Activated CD4-positive, alpha-beta memory T cell treated with anti-CD3 and anti-CD28 coated beads for 36 hours (primary cell): ENCODE data around the gene GPATCH2. TPM values are rescaled to one million over a fixed set of nuclear protein-coding genes. Genes with fewer than 3 reads are reported as not detected.
A peak's percentile ranks its signal among the peaks of the same experiment; 100 is the strongest.

Source experiments
- CTCF ChIA-PET: fragments of 350-600 bp; sonication (Branson Sonifier 250); formaldehyde crosslinking; loops from one replicate; lab custom pipeline; 2021; ENCODE audit warnings: antibody characterized with exemption, inconsistent platforms; lab: Charles Lee
- POLR2A ChIA-PET: fragments of 350-600 bp; sonication (Branson Sonifier 250); formaldehyde crosslinking; loops from one replicate; lab custom pipeline; 2021; ENCODE audit warnings: antibody characterized with exemption; lab: Charles Lee
- DNase-seq: peaks from one replicate; pipeline ENCODE4 v3.0.0-alpha.2; 2020
- H3K27ac Mint-ChIP-seq: one replicate; pipeline ENCODE4 v1.8.0; 2021; ENCODE audit warnings: mixed read lengths
- H3K27me3 Mint-ChIP-seq: one replicate; pipeline ENCODE4 v1.8.0; 2021; ENCODE audit warnings: mixed read lengths
- H3K36me3 Mint-ChIP-seq: one replicate; pipeline ENCODE4 v1.8.0; 2021; ENCODE audit warnings: mixed read lengths
- H3K4me1 Mint-ChIP-seq: one replicate; pipeline ENCODE4 v1.8.0; 2021; ENCODE audit warnings: low read depth, mixed read lengths
- H3K4me3 Mint-ChIP-seq: one replicate; pipeline ENCODE4 v1.8.0; 2021; ENCODE audit warnings: mild to moderate bottlenecking, mixed read lengths
- H3K9me3 Mint-ChIP-seq: one replicate; pipeline ENCODE4 v1.8.0; 2021; ENCODE audit warnings: mixed read lengths
- intact Hi-C: fragments of 100-400 bp; cut with micrococcal nuclease; formaldehyde crosslinking; loops from one replicate; pipeline ENCODE4 v1.15.1; 2023
- total RNA-seq, 2 experiments: library from RNA; stranded (reverse); gene quantifications; one replicate each; pipeline ENCODE4 v1.2.3, GENCODE V29; 2021

GPATCH2 gene
- total RNA-seq, 2 experiments from 2014 or later = 7.8 to 7.9 TPM

GRCh38 chr1:217521317-217521716 is 109.6 kb downstream of the GPATCH2 start:
- Mint-ChIP-seq H3K27me3 (no peaks in the 10 kb centered on the region), H3K27ac (no peak overlapping the region), H3K4me1 (no peaks in the 10 kb centered on the region), H3K4me3 (no peak overlapping the region), H3K9me3 (no peaks in the 10 kb centered on the region), H3K36me3 (no peaks in the 10 kb centered on the region)
- intact Hi-C loops = no loop called here
- CTCF ChIA-PET = no interaction called here
- POLR2A ChIA-PET = no interaction called here
- no peak for DNase-seq

DNA sequence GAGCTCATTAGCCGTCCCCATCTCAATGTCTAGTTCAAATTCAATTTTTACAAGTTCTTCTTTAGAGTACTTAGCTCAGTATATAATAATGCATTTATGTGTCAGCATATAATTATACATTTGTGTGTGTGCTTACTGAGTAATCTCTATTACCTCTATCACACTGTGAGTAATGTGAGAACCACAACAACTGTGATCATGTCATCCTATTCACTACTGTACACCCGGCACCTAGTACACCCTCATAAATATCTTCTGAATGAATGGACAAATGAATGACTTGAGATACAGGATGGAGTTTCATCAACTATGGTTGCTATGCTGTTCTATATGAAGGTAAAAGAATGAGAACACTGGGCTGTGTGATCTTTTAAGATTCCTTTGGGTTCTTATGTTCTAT is 124.0 kb downstream of the GPATCH2 start:
- intact Hi-C loops = no loop called here
- Mint-ChIP-seq H3K4me3 (no peak overlapping the region), H3K4me1 (no peaks in the 10 kb centered on the region), H3K9me3 (no peaks in the 10 kb centered on the region), H3K36me3 (peaks cover 21% of the 10 kb centered on the region), H3K27me3 (no peaks in the 10 kb centered on the region), H3K27ac (no peak overlapping the region)
- CTCF ChIA-PET = no interaction called here
- DNase-seq = no peak
- POLR2A ChIA-PET = no interaction called here

DNA sequence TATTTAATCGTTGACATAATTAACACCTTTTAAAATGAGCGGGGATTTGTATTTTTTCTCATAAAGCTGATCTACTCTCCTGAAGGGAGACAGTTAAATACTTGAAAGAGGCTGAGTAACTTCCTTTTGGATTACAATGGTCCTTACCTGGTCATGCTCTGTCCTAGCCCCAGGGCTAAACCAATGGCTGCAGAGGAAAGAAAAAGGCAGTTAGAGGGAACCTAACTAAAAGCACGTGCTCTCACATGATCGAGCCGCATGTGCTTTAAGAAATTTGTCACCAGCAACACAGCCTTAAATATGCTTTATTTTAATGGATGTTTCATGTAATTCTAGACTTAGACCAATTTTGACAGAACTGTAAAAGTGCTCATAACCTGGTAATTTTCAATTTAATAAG is 132.7 kb downstream of the GPATCH2 start:
- DNase-seq = no peak
- no peaks in the 10 kb centered on the region for H3K27me3 Mint-ChIP-seq
- H3K4me3 Mint-ChIP-seq = no peak overlapping the region
- H3K36me3 Mint-ChIP-seq = peaks cover 10% of the 10 kb centered on the region
- no peak overlapping the region for H3K27ac Mint-ChIP-seq
- H3K4me1 Mint-ChIP-seq = peaks cover 7% of the 10 kb centered on the region
- intact Hi-C loops = loop anchor here (5.0 kb wide), 1 partner anchor 124 kb away; no protein-coding TSS in a partner anchor
- CTCF ChIA-PET = no interaction called here
- POLR2A ChIA-PET = no interaction called here
- H3K9me3 Mint-ChIP-seq = no peaks in the 10 kb centered on the region

GRCh38 chr1:217495249-217495648 is 135.6 kb downstream of the GPATCH2 start:
- intact Hi-C loops = loop anchor here (5.0 kb wide), 1 partner anchor 127 kb away; no protein-coding TSS in a partner anchor
- no peak overlapping the region for H3K27ac Mint-ChIP-seq
- H3K9me3 Mint-ChIP-seq = no peaks in the 10 kb centered on the region
- DNase-seq = no peak
- ChIA-PET POLR2A (no interaction called here), CTCF (no interaction called here)
- H3K36me3 Mint-ChIP-seq = peaks cover 18% of the 10 kb centered on the region
- peaks cover 7% of the 10 kb centered on the region for H3K4me1 Mint-ChIP-seq
- no peak overlapping the region for H3K4me3 Mint-ChIP-seq
- H3K27me3 Mint-ChIP-seq = no peaks in the 10 kb centered on the region

- intact Hi-C loops = loop anchor here (5.0 kb wide), 1 partner anchor 128 kb away; no protein-coding TSS in a partner anchor
Measured at GRCh38 chr1:217494767-217495166, 136.1 kb downstream of the GPATCH2 start.

GRCh38 chr1:217493290-217493689 is 137.6 kb downstream of the GPATCH2 start:
- ChIA-PET CTCF (interaction anchor here (0.8 kb wide), 1 partner anchor 134 kb away, joined by 3 read pairs; no protein-coding TSS in a partner anchor), POLR2A (no interaction called here)
- H3K9me3 Mint-ChIP-seq = no peaks in the 10 kb centered on the region
- no peak for DNase-seq
- H3K4me1 Mint-ChIP-seq = peaks cover 7% of the 10 kb centered on the region
- no peaks in the 10 kb centered on the region for H3K27me3 Mint-ChIP-seq
- no peak overlapping the region for H3K27ac Mint-ChIP-seq
- intact Hi-C loops = no loop called here
- peaks cover 18% of the 10 kb centered on the region for H3K36me3 Mint-ChIP-seq
- H3K4me3 Mint-ChIP-seq = no peak overlapping the region

More at GRCh38 chr1:217494767-217495166, 136.1 kb downstream of the GPATCH2 start:
- no peak for DNase-seq
- Mint-ChIP-seq H3K9me3 (no peaks in the 10 kb centered on the region), H3K36me3 (peaks cover 18% of the 10 kb centered on the region), H3K4me1 (peaks cover 7% of the 10 kb centered on the region), H3K27me3 (no peaks in the 10 kb centered on the region), H3K4me3 (no peak overlapping the region), H3K27ac (no peak overlapping the region)
- CTCF ChIA-PET = no interaction called here
- POLR2A ChIA-PET = interaction anchor here (0.7 kb wide), 1 partner anchor 408 kb away, joined by 3 read pairs; no protein-coding TSS in a partner anchor

- ChIA-PET CTCF (no interaction called here), POLR2A (no interaction called here)
- intact Hi-C loops = no loop called here
- H3K4me1 Mint-ChIP-seq = peaks cover 23% of the 10 kb centered on the region
- H3K9me3 Mint-ChIP-seq = peaks cover 13% of the 10 kb centered on the region
- no peak for DNase-seq
- H3K27me3 Mint-ChIP-seq = no peaks in the 10 kb centered on the region
- H3K4me3 Mint-ChIP-seq = no peak overlapping the region
- H3K36me3 Mint-ChIP-seq = peaks cover 21% of the 10 kb centered on the region
- no peak overlapping the region for H3K27ac Mint-ChIP-seq
Measured at GRCh38 chr1:217484871-217485270, 146.0 kb downstream of the GPATCH2 start.

GRCh38 chr1:217482356-217483102 is 148.4 kb downstream of the GPATCH2 start:
- H3K4me1 Mint-ChIP-seq = peaks cover 23% of the 10 kb centered on the region
- peaks cover 16% of the 10 kb centered on the region for H3K9me3 Mint-ChIP-seq
- intact Hi-C loops = loop anchor here (1.0 kb wide), 2 partner anchors 139 to 149 kb away; partner anchors contain the start of genes GPATCH2 and SPATA17
- peak; percentile 82 for DNase-seq
- ChIA-PET CTCF (no interaction called here), POLR2A (interaction anchor here (1.0 kb wide), 1 partner anchor 148 kb away, joined by 3 read pairs; the partner anchor contains the start of genes GPATCH2 and SPATA17)
- no peaks in the 10 kb centered on the region for H3K27me3 Mint-ChIP-seq
- no peak overlapping the region for H3K4me3 Mint-ChIP-seq
- peak overlapping the region; percentile 55 for H3K27ac Mint-ChIP-seq
- peaks cover 35% of the 10 kb centered on the region for H3K36me3 Mint-ChIP-seq

DNA sequence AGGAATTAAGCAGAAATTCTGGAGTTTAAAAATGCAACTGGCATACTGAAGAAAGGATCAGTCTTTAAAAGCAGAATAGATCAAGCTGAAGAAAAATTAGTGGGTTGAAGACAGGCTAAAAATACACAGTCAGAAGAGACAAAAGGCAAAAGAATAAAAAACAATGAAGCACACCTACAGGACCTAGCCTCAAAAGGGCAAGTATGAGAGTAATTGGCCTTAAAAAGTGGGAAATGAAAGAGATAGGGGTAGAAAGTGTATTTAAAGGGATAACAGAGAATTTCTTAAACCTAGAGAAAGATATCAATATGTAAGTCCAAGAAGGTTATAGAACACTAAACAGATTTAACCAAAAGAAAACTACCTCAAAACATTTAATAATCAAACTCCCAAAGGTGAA is 152.4 kb downstream of the GPATCH2 start:
- intact Hi-C loops = no loop called here
- peaks cover 15% of the 10 kb centered on the region for H3K4me1 Mint-ChIP-seq
- H3K4me3 Mint-ChIP-seq = no peak overlapping the region
- no peaks in the 10 kb centered on the region for H3K27me3 Mint-ChIP-seq
- CTCF ChIA-PET = no interaction called here
- H3K36me3 Mint-ChIP-seq = peaks cover 30% of the 10 kb centered on the region
- H3K27ac Mint-ChIP-seq = no peak overlapping the region
- DNase-seq = no peak
- POLR2A ChIA-PET = no interaction called here
- peaks cover 16% of the 10 kb centered on the region for H3K9me3 Mint-ChIP-seq

DNA sequence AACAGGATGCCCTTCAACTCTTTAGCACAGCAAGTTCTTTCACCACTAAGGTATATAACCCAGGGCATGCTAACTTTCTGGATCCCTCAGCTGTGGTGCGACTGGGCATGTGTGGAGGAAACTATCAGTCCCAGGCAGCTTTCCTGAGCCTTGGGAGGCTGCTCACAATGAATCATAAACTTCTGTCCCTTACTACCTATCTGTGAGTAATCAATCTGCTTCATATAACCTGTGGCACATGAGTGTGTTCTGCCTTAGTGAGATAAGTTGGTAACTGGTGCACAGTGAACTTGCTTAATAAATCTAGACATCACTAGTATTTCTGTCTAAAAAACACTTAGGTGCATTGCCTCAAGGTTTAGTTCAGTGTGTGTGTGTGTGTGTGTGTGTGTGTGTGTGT is 158.0 kb downstream of the GPATCH2 start:
- CTCF ChIA-PET = no interaction called here
- DNase-seq = no peak
- peaks cover 7% of the 10 kb centered on the region for H3K36me3 Mint-ChIP-seq
- no peaks in the 10 kb centered on the region for H3K9me3 Mint-ChIP-seq
- H3K27ac Mint-ChIP-seq = no peak overlapping the region
- POLR2A ChIA-PET = no interaction called here
- H3K4me3 Mint-ChIP-seq = no peak overlapping the region
- H3K4me1 Mint-ChIP-seq = no peaks in the 10 kb centered on the region
- intact Hi-C loops = no loop called here
- no peaks in the 10 kb centered on the region for H3K27me3 Mint-ChIP-seq

- intact Hi-C loops = no loop called here
- peaks cover 7% of the 10 kb centered on the region for H3K36me3 Mint-ChIP-seq
- POLR2A ChIA-PET = no interaction called here
- CTCF ChIA-PET = no interaction called here
- no peaks in the 10 kb centered on the region for H3K9me3 Mint-ChIP-seq
- H3K4me3 Mint-ChIP-seq = no peak overlapping the region
- no peaks in the 10 kb centered on the region for H3K4me1 Mint-ChIP-seq
- H3K27ac Mint-ChIP-seq = no peak overlapping the region
- H3K27me3 Mint-ChIP-seq = no peaks in the 10 kb centered on the region
- no peak for DNase-seq
Measured at GRCh38 chr1:217471403-217471802, 159.5 kb downstream of the GPATCH2 start.

DNA sequence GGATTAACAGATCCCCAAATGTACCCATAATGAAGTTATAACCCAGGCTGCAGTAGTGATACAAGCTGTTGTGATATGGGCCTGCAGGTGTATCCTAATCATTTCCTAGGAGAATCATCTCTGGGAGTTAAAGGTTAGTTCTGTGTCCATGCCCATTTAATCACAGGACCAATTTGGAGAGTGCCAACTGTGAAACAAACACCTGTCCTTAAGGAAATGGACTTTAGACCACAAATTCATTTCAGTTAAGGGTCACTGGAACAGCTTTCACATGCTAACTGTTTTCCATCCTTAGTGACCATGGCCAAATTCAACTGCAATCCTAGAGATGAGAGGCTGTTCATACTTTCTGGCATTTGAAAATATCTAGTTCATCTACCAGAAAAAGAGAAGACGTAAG is 160.9 kb downstream of the GPATCH2 start:
- Mint-ChIP-seq H3K9me3 (peaks cover 8% of the 10 kb centered on the region), H3K4me3 (no peak overlapping the region), H3K4me1 (no peaks in the 10 kb centered on the region), H3K36me3 (peaks cover 14% of the 10 kb centered on the region), H3K27ac (no peak overlapping the region), H3K27me3 (no peaks in the 10 kb centered on the region)
- POLR2A ChIA-PET = no interaction called here
- CTCF ChIA-PET = no interaction called here
- DNase-seq = no peak
- intact Hi-C loops = no loop called here

DNA sequence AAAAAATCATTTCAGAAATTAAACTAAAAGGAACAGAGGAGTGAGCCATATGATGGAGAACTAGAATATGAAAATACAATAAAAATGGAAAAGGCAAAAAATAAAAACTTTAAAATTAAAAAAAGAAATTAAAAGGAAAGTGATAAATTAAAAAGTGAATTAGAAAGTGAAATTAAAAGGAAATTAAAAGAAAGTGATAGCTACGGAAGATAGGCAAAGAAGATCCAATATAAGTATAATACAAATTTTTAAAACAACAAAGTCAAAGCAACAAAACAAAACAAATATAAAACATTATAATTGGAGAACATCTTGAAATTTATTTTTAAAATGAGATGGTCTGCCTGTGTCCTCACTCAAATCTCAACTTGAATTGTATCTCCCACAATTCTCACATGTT is 165.8 kb downstream of the GPATCH2 start:
- H3K27me3 Mint-ChIP-seq = no peaks in the 10 kb centered on the region
- H3K9me3 Mint-ChIP-seq = peaks cover 14% of the 10 kb centered on the region
- H3K36me3 Mint-ChIP-seq = peaks cover 23% of the 10 kb centered on the region
- no peaks in the 10 kb centered on the region for H3K4me1 Mint-ChIP-seq
- no peak for DNase-seq
- CTCF ChIA-PET = no interaction called here
- no peak overlapping the region for H3K27ac Mint-ChIP-seq
- POLR2A ChIA-PET = no interaction called here
- intact Hi-C loops = no loop called here
- H3K4me3 Mint-ChIP-seq = no peak overlapping the region
